Lower leg skin (tissue), 3 donors: Measurements from ENCODE around the gene ACY1.

ENCODE experiments used
- CTCF ChIP-seq, 3 donors: fragments of 450-650 bp; IDR thresholded peaks; one replicate each; pipeline ENCODE4 v1.5.1; 2016; ENCODE audit warnings: antibody characterized with exemption in 3 of 3, mild to moderate bottlenecking in 3 of 3, moderate library complexity in 2 of 3
- POLR2A ChIP-seq, 2 donors: fragments of 450-650 bp; IDR thresholded peaks; one replicate each; pipeline ENCODE4 v1.6.1; 2016 to 2017; ENCODE audit warnings: antibody characterized with exemption in 2 of 2, mild to moderate bottlenecking in 1 of 2, moderate library complexity in 1 of 2

GRCh38 chr3:51937014-51937413, 46.3 kb upstream of the ACY1 start:
- TF ChIP-seq CTCF (IDR thresholded peaks at IDR 0.05) (no peak), POLR2A (IDR thresholded peaks at IDR 0.05) (no peak)
